IMR-90 (cell line): ENCODE measurements around the gene ABHD15.

Experiments used
- BHLHE40 ChIP-seq: fragments of 150-350 bp; IDR thresholded peaks from 2 replicates; pipeline ENCODE4 v1.6.1; 2016; ENCODE audit warnings: mild to moderate bottlenecking, low read depth, low read length
- CEBPB ChIP-seq: IDR thresholded peaks from 2 replicates; pipeline ENCODE4 v1.6.1; 2012; ENCODE audit warnings: low read depth, low read length, improper control_type of control experiment
- CHD1 ChIP-seq: IDR thresholded peaks from 2 replicates; pipeline ENCODE4 v1.6.1; 2012; ENCODE audit warnings: low read depth, low read length, improper control_type of control experiment
- CTCF ChIP-seq: conservative IDR thresholded peaks from 2 replicates; pipeline ENCODE4 v1.5.1; 2012; ENCODE audit warnings: mild to moderate bottlenecking, low read depth, low read length, improper control_type of control experiment
- FOS ChIP-seq: fragments of 150-350 bp; IDR thresholded peaks from 2 replicates; pipeline ENCODE4 v1.6.1; 2016; ENCODE audit warnings: low read depth, low read length
- MXI1 ChIP-seq: IDR thresholded peaks from 2 replicates; pipeline ENCODE4 v1.6.1; 2012; ENCODE audit warnings: low read depth, mild to moderate bottlenecking, low read length, moderate library complexity, borderline replicate concordance
- NFE2L2 ChIP-seq: fragments of 150-350 bp; IDR thresholded peaks from 2 replicates; pipeline ENCODE4 v1.6.1; 2016; ENCODE audit warnings: low read depth, mild to moderate bottlenecking, low read length
- POLR2A ChIP-seq: IDR thresholded peaks from 2 replicates; pipeline ENCODE4 v1.6.1; 2012; ENCODE audit warnings: mild to moderate bottlenecking, low read depth, low read length
- RAD21 ChIP-seq: IDR thresholded peaks from 2 replicates; pipeline ENCODE4 v1.6.1; 2012; ENCODE audit warnings: low read length, improper control_type of control experiment
- RCOR1 ChIP-seq: IDR thresholded peaks from 2 replicates; pipeline ENCODE4 v1.6.1; 2012; ENCODE audit warnings: mild to moderate bottlenecking, low read length, improper control_type of control experiment; ENCODE audit not compliant: insufficient replicate concordance
- RFX5 ChIP-seq: IDR thresholded peaks from 2 replicates; pipeline ENCODE4 v1.8.0; 2012; ENCODE audit warnings: low read depth, mild to moderate bottlenecking, low read length, moderate library complexity
- TF ChIP-seq, protein P1 (sequence below): fragments of 150-350 bp; IDR thresholded peaks from 2 replicates; pipeline ENCODE4 v1.6.1; 2016; ENCODE audit warnings: low read depth, mild to moderate bottlenecking, low read length, moderate library complexity, borderline replicate concordance

DNA sequence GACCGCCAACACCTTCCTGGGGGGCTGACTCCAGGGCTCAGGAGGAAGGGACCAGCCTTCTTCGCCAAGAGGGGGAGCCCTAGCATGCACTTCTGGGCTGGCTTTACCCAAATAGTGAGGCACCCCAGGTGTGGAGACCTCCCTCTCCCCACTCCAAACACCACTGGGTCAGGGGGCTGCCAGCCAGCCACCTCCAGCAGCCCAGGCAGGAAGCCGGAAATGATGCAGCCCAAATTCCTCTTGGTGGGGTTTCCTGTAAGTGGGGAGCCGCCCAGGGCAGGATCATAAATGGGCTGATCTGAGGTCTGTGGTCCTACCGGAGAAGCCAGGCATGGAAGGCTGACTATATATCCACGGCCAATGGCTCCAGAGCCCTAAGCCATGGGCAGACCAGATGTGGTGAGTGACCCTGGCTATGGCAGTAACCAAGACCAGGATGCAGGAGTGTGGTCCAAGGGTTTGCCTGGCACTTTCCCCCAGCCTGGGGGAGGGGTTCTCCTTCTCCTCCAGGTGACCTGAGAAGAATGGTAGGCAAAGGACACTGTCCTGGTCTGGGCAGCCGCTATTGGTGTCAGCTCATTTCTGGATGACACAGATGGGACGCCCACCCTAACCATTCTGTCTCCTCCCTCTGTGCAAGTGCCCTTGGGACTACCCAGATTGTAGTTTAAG, 18.4 kb upstream of the ABHD15 start:
- TF ChIP-seq POLR2A: no peak
- TF ChIP-seq CTCF: peak; percentile 26; the same call in 1 of the 2 replicates
- no peak for TF ChIP-seq RCOR1
- no peak for TF ChIP-seq CEBPB
- TF ChIP-seq, protein P1, sequence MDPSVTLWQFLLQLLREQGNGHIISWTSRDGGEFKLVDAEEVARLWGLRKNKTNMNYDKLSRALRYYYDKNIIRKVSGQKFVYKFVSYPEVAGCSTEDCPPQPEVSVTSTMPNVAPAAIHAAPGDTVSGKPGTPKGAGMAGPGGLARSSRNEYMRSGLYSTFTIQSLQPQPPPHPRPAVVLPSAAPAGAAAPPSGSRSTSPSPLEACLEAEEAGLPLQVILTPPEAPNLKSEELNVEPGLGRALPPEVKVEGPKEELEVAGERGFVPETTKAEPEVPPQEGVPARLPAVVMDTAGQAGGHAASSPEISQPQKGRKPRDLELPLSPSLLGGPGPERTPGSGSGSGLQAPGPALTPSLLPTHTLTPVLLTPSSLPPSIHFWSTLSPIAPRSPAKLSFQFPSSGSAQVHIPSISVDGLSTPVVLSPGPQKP: no peak
- no peak for TF ChIP-seq RFX5
- TF ChIP-seq RAD21: no peak
- no peak for TF ChIP-seq FOS
- no peak for TF ChIP-seq CHD1
- TF ChIP-seq BHLHE40: no peak
- TF ChIP-seq MXI1: no peak
- TF ChIP-seq NFE2L2: no peak
